Uterus (tissue), 4 donors: ENCODE data around the gene TMEM72. TPM values are rescaled to one million over a fixed set of nuclear protein-coding genes. Genes with fewer than 3 reads are reported as not detected.

Experiments used
- DNase-seq, 2 donors: peaks; one replicate each; pipeline ENCODE4 v3.0.0-alpha.2; 2019 to 2020
- H3K27ac ChIP-seq, 2 donors: fragments of 200-600 bp; sonication (generic); 1 replicate in 1 of 2; 2 replicates in 1 of 2; pipeline ENCODE4 v1.5.1; 2016 to 2018
- H3K27me3 ChIP-seq, 2 donors: fragments of 200-600 bp; sonication (generic); one replicate each; pipeline ENCODE4 v1.5.1; 2018 to 2019; ENCODE audit warnings: control low read depth in 1 of 2
- H3K36me3 ChIP-seq, 2 donors: fragments of 200-600 bp; sonication (generic); one replicate each; pipeline ENCODE4 v1.5.1; 2019; ENCODE audit warnings: control low read depth in 1 of 2
- H3K4me1 ChIP-seq, 2 donors: fragments of 200-600 bp; sonication (generic); one replicate each; pipeline ENCODE4 v1.5.1; 2018 to 2019; ENCODE audit warnings: control low read depth in 1 of 2
- H3K4me3 ChIP-seq, 2 donors: fragments of 200-600 bp; sonication (generic); 1 replicate in 1 of 2; 2 replicates in 1 of 2; pipeline ENCODE4 v1.5.1; 2018 to 2019; ENCODE audit warnings: mild to moderate bottlenecking in 1 of 2
- H3K9me3 ChIP-seq, 2 donors: fragments of 200-600 bp; sonication (generic); one replicate each; pipeline ENCODE4 v1.5.1; 2019; ENCODE audit warnings: control low read depth in 1 of 2
- POLR2A ChIP-seq, 2 donors: fragments of 450-650 bp; IDR thresholded peaks; one replicate each; pipeline ENCODE4 v1.6.1; 2016; ENCODE audit warnings: antibody characterized with exemption in 2 of 2, mild to moderate bottlenecking in 1 of 2, moderate library complexity in 1 of 2
- intact Hi-C: fragments of 100-400 bp; cut with DNase I; formaldehyde crosslinking; loops from one replicate; pipeline ENCODE4 v1.15.1; 2023; ENCODE audit warnings: low total_unique reads
- total RNA-seq, 4 donors: library from RNA; depleted of rRNA in 3 of 4; stranded (reverse); fragments of >200 nt in 3 of 4; gene quantifications; one replicate each; pipeline versions ENCODE4 v1.1.0 to v1.2.4, GENCODE V29; 2014 to 2023
- TF ChIP-seq, protein P1 (sequence below), 4 experiments: fragments of 200-600 bp in 2 of 4; fragments of 450-650 bp in 2 of 4; sonication (generic) in 2 of 4; IDR thresholded peaks; one replicate each; pipeline ENCODE4 v1.5.1; 2016 to 2019; ENCODE audit warnings: antibody characterized with exemption in 4 of 4, mild to moderate bottlenecking in 2 of 4, moderate library complexity in 1 of 4
- donor health status: DM: yes; HTN: yes; CAD: no.

The TMEM72 gene
- total RNA-seq, 4 donors from 2014 or later, result 0.69 TPM; not detected in 3

DNA sequence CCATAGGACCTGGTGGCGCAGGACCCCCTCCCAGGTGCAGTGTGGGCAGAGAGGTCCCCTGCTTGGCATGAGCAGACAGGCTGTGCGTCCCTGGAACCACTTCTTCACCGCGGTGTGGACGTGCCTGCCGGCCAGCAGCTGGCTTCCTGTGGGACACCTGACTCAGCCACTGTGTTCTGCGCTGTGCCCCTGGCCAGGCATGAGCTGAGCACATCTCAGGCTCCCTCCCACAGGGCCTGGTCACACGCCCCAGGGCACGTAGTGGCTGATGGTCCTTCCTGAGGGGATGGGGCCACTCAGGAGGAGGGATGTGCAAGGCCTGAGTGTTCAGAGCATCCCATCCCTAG, 71.0 kb downstream of the TMEM72 start:
- intact Hi-C loops, result no loop called here
- DNase-seq, result peak; percentile 37 to 57
- H3K4me1 ChIP-seq, result peaks cover 5 to 10% of the 10 kb centered on the region in 2 donors
- no peaks in the 10 kb centered on the region for H3K9me3 ChIP-seq
- no peaks in the 10 kb centered on the region for H3K36me3 ChIP-seq
- no peak overlapping the region for H3K4me3 ChIP-seq
- H3K27ac ChIP-seq, result peak overlapping the region; percentile 89 to 100
- no peaks in the 10 kb centered on the region for H3K27me3 ChIP-seq
- TF ChIP-seq, protein P1, sequence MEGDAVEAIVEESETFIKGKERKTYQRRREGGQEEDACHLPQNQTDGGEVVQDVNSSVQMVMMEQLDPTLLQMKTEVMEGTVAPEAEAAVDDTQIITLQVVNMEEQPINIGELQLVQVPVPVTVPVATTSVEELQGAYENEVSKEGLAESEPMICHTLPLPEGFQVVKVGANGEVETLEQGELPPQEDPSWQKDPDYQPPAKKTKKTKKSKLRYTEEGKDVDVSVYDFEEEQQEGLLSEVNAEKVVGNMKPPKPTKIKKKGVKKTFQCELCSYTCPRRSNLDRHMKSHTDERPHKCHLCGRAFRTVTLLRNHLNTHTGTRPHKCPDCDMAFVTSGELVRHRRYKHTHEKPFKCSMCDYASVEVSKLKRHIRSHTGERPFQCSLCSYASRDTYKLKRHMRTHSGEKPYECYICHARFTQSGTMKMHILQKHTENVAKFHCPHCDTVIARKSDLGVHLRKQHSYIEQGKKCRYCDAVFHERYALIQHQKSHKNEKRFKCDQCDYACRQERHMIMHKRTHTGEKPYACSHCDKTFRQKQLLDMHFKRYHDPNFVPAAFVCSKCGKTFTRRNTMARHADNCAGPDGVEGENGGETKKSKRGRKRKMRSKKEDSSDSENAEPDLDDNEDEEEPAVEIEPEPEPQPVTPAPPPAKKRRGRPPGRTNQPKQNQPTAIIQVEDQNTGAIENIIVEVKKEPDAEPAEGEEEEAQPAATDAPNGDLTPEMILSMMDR (IDR thresholded peaks at IDR 0.05), result no peak
- no peak for TF ChIP-seq POLR2A (IDR thresholded peaks at IDR 0.05)

DNA sequence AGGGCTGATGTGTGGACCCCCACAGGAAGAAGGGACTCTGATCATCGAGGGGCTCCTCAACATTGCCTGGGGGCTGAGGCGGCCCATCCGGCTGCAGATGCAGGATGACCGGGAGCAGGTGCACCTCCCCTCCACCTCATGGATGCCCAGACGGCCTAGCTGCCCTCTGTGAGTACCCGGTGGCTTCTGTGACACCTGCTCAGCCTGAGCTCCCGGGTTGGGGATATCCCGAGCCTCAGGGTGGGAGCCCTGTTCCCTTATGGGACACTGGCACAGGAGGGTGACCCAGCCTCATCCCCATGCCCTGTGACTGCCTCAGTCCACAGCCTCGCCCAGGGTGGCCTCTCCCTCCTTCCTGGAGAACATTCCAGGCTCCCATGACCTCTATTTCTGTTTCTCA, 71.4 kb downstream of the TMEM72 start:
- peak; percentile 15 to 23 for DNase-seq
- peak overlapping the region; percentile 22 to 100 for H3K27ac ChIP-seq
- TF ChIP-seq, protein P1 (IDR thresholded peaks at IDR 0.05), result no peak
- TF ChIP-seq POLR2A (IDR thresholded peaks at IDR 0.05), result no peak
- no peaks in the 10 kb centered on the region for H3K9me3 ChIP-seq
- no peaks in the 10 kb centered on the region for H3K27me3 ChIP-seq
- H3K4me1 ChIP-seq, result peaks cover 5 to 10% of the 10 kb centered on the region in 2 donors
- H3K4me3 ChIP-seq, result no peak overlapping the region
- H3K36me3 ChIP-seq, result no peaks in the 10 kb centered on the region
- intact Hi-C loops, result no loop called here

DNA sequence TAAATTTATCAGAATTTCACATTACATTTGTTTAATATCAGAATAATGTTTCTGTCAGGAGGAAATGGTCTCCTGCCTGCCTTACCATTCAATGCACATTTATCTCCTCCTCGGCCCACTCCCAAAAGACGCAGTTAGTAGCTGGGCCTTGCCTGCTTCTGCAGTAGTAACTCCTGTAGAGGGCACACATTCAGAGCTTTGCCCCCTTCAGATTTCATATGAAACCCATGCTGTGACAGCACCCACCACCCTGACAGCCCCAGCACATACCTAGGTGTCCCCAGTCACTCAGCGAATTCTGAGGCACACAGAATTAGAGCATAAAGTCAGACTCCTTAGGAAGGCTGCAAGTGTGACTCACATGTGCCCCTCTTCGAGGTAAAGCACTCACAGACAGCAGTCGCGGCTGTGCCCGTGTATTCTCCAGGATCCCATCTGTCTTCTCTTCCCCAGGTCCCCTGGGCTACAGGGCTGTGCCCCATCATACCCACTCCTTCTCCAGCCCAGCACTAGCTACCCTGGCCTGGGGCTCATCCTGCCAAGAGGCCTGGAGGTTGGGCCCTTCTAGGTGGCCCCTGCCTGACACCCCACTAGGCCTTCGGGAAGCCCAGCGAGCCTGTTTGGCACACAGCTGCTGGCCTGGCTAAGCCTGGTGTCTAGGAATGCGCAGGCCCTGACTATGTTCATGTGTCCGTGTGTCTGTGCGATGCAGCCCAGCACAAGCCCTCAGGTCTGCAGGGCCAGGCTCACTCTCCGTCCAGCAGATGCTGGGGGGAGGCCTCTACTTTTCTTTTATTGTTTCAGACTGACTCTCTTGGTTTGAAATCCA, 72.1 kb downstream of the TMEM72 start:
- peak in 1 of 2 donors; percentile 11 for DNase-seq
- intact Hi-C loops, result no loop called here
- Histone ChIP-seq H3K4me1 (peaks cover 5 to 10% of the 10 kb centered on the region in 2 donors), H3K36me3 (no peaks in the 10 kb centered on the region), H3K4me3 (no peak overlapping the region), H3K27ac (no peak overlapping the region), H3K9me3 (no peaks in the 10 kb centered on the region), H3K27me3 (no peaks in the 10 kb centered on the region)
- no peak for TF ChIP-seq POLR2A (IDR thresholded peaks at IDR 0.05)
- TF ChIP-seq, protein P1 (IDR thresholded peaks at IDR 0.05), result no peak

DNA sequence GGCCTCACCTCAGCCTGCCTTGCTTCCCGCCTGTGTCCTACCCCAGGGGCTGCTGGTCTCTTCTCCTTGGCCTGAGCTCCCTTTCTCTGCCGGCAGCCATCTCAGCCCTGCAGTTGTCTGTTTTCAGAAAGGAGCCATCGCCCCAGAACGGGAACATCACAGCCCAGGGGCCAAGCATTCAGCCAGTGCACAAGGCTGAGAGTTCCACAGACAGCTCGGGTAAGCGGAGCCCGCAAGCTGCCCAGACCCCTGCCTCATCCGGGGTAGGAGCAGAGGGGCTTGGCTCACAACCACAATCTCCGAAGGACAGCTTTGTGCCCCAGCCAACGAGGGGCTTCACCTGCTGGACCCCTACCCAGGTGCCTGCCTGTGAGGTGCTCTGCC, 72.8 kb downstream of the TMEM72 start:
- H3K27me3 ChIP-seq, result no peaks in the 10 kb centered on the region
- H3K4me1 ChIP-seq, result peaks cover 5 to 9% of the 10 kb centered on the region in 2 donors
- no peak overlapping the region for H3K4me3 ChIP-seq
- peak in 1 of 2 donors; percentile 11 for DNase-seq
- TF ChIP-seq POLR2A (IDR thresholded peaks at IDR 0.05), result no peak
- TF ChIP-seq, protein P1 (IDR thresholded peaks at IDR 0.05), result no peak
- intact Hi-C loops, result no loop called here
- no peaks in the 10 kb centered on the region for H3K9me3 ChIP-seq
- no peak overlapping the region for H3K27ac ChIP-seq
- no peaks in the 10 kb centered on the region for H3K36me3 ChIP-seq

DNA sequence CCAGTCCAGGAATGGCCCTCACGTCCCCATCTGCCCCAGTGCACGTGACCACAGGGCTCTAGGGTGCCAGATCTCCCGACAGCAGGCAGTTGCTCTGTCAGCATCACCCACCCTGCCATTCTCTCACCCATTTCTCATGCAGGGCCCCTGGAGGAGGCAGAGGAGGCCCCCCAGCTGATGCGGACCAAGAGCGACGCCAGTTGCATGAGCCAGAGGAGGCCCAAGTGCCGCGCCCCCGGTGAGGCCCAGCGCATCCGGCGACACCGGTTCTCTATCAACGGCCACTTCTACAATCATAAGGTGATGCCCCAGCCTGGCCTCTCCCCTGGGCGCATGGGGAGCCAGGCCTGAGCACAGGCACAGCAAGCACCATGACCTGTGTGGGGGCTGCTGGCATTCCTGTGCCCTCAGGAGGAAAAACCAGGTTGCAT, 73.5 kb downstream of the TMEM72 start:
- no peaks in the 10 kb centered on the region for H3K27me3 ChIP-seq
- H3K36me3 ChIP-seq, result no peaks in the 10 kb centered on the region
- H3K4me1 ChIP-seq, result peaks cover 1 to 5% of the 10 kb centered on the region in 2 donors
- TF ChIP-seq POLR2A (IDR thresholded peaks at IDR 0.05), result no peak
- TF ChIP-seq, protein P1 (IDR thresholded peaks at IDR 0.05), result no peak
- DNase-seq, result no peak
- no peaks in the 10 kb centered on the region for H3K9me3 ChIP-seq
- no peak overlapping the region for H3K4me3 ChIP-seq
- H3K27ac ChIP-seq, result no peak overlapping the region
- intact Hi-C loops, result no loop called here
